Measurements from ENCODE around the gene GCLM.

GRCh38 chr1:93869653-93870052 is 39.6 kb downstream of the GCLM start:
- TF ChIP-seq CTCF (IDR thresholded peaks at IDR 0.05), result no peak
- no peak for TF ChIP-seq POLR2AphosphoS5 (IDR thresholded peaks at IDR 0.05)
- no peak for TF ChIP-seq POLR2A (IDR thresholded peaks at IDR 0.05)
- TF ChIP-seq EP300 (IDR thresholded peaks at IDR 0.05), result no peak

All from stomach (tissue), 4 donors.